HL-60 (cell line): ENCODE measurements around the gene VSX1.

Experiments
- DNase-seq, 2 experiments: peaks; one replicate each; pipeline ENCODE4 v3.0.0-alpha.2; 2010 to 2020; ENCODE audit warnings: low read depth in 1 of 2, low spot score in 1 of 2
- H3K27ac ChIP-seq: fragments of 250-450 bp; sonication (Bioruptor Pico); replicated peaks from 2 replicates; pipeline ENCODE4 v1.5.1; 2020; ENCODE audit warnings: mild to moderate bottlenecking, moderate library complexity
- H3K27me3 ChIP-seq: fragments of 250-450 bp; sonication (Bioruptor Pico); 2 replicates; pipeline ENCODE4 v1.5.1; 2021; ENCODE audit warnings: mild to moderate bottlenecking, moderate library complexity; ENCODE audit not compliant: insufficient read depth, poor library complexity, severe bottlenecking
- H3K4me3 ChIP-seq: replicated peaks from 2 replicates; pipeline ENCODE4 v1.5.1; 2011; ENCODE audit warnings: mild to moderate bottlenecking, control low read depth, low read length; ENCODE audit not compliant: insufficient read depth
- CTCF ChIP-seq: IDR thresholded peaks from one replicate; pipeline ENCODE4 v1.5.1; 2011; ENCODE audit warnings: low read length, control low read depth, inconsistent platforms; ENCODE audit not compliant: insufficient read depth
- GABPA ChIP-seq: IDR thresholded peaks from 2 replicates; pipeline ENCODE4 v1.6.1; 2012; ENCODE audit warnings: low read depth
- POLR2AphosphoS5 ChIP-seq: IDR thresholded peaks from 2 replicates; pipeline ENCODE4 v1.6.1; 2012; ENCODE audit warnings: low read depth
- REST ChIP-seq: IDR thresholded peaks from 2 replicates; pipeline ENCODE4 v1.6.1; 2012; ENCODE audit warnings: low read depth; ENCODE audit not compliant: insufficient replicate concordance
- SPI1 ChIP-seq: IDR thresholded peaks from 2 replicates; pipeline ENCODE4 v1.6.1; 2012; ENCODE audit warnings: low read depth, mild to moderate bottlenecking, borderline replicate concordance

The VSX1 gene

GRCh38 chr20:25052255-25053194, 29.4 kb downstream of the VSX1 start:
- no peak for DNase-seq
- no peak overlapping the region for H3K27ac ChIP-seq
- no peaks in the 10 kb centered on the region for H3K27me3 ChIP-seq
- no peak for TF ChIP-seq POLR2AphosphoS5
- TF ChIP-seq REST, result no peak
- H3K4me3 ChIP-seq, result no peak overlapping the region

- DNase-seq, result no peak
- H3K27ac ChIP-seq, result no peak overlapping the region
- no peak for TF ChIP-seq CTCF
- TF ChIP-seq POLR2AphosphoS5, result no peak
- no peak for TF ChIP-seq SPI1
- TF ChIP-seq REST, result no peak
- no peak for TF ChIP-seq GABPA
Measured at GRCh38 chr20:25051386-25052155, 30.4 kb downstream of the VSX1 start.

GRCh38 chr20:25050501-25051350, 31.2 kb downstream of the VSX1 start:
- no peak overlapping the region for H3K4me3 ChIP-seq

More at GRCh38 chr20:25051386-25052155, 30.4 kb downstream of the VSX1 start:
- H3K27me3 ChIP-seq, result no peaks in the 10 kb centered on the region
- H3K4me3 ChIP-seq, result no peak overlapping the region

More at GRCh38 chr20:25050501-25051350, 31.2 kb downstream of the VSX1 start:
- no peak overlapping the region for H3K27ac ChIP-seq
- no peak for DNase-seq
- no peak for TF ChIP-seq CTCF
- no peak for TF ChIP-seq SPI1
- H3K27me3 ChIP-seq, result no peaks in the 10 kb centered on the region
